GM12892 (cell line): ENCODE measurements around the gene UST.

Source experiments
- POLR2A ChIP-seq: IDR thresholded peaks from 2 replicates; pipeline ENCODE4 v1.6.1; 2011; ENCODE audit warnings: low read depth, low read length, control low read depth
- POLR2AphosphoS5 ChIP-seq: IDR thresholded peaks from 2 replicates; pipeline ENCODE4 v1.6.1; 2011; ENCODE audit warnings: low read depth, low read length, control low read depth

GRCh38 chr6:149084808-149085556 lies 338.2 kb downstream of the UST start:
- no peak for TF ChIP-seq POLR2A
- no peak for TF ChIP-seq POLR2AphosphoS5
